Endothelial cell of umbilical vein (primary cell): ENCODE data around the gene DIP2C.

ENCODE experiments used
- CTCF ChIP-seq, 2 donors: IDR thresholded peaks; 1 replicate in 1 of 2; 2 replicates in 1 of 2; pipeline ENCODE4 v1.5.1; 2011; ENCODE audit warnings: low read length in 2 of 2, mild to moderate bottlenecking in 2 of 2, moderate library complexity in 2 of 2, control low read depth in 1 of 2, inconsistent platforms in 1 of 2, low read depth in 1 of 2; ENCODE audit not compliant: insufficient read depth in 1 of 2; ENCODE audit errors: extremely low read depth in 1 of 2
- POLR2A ChIP-seq: IDR thresholded peaks from 2 replicates; pipeline ENCODE4 v1.6.1; 2012; ENCODE audit warnings: low read depth, mild to moderate bottlenecking, control low read depth, low read length

- TF ChIP-seq POLR2A (no peak), CTCF (IDR thresholded peaks at IDR 0.05; ENCODE audit: extremely low read depth in 1 of 2, insufficient read depth in 1 of 2, low read depth in 1 of 2, low read length in 2 of 2) (no peak)
These were observed 113.4 kb downstream of the DIP2C start for GRCh38 chr10:576130-576465.
